ENCODE results near the gene LGI2. TPM values are rescaled to one million over a fixed set of nuclear protein-coding genes. Genes with fewer than 3 reads are reported as not detected.

Gene LGI2
- polyA plus RNA-seq, 1 donor (not counting 4 experiments of a cell fraction or from before 2014, with no cell fraction given), result 0.69 TPM

DNA sequence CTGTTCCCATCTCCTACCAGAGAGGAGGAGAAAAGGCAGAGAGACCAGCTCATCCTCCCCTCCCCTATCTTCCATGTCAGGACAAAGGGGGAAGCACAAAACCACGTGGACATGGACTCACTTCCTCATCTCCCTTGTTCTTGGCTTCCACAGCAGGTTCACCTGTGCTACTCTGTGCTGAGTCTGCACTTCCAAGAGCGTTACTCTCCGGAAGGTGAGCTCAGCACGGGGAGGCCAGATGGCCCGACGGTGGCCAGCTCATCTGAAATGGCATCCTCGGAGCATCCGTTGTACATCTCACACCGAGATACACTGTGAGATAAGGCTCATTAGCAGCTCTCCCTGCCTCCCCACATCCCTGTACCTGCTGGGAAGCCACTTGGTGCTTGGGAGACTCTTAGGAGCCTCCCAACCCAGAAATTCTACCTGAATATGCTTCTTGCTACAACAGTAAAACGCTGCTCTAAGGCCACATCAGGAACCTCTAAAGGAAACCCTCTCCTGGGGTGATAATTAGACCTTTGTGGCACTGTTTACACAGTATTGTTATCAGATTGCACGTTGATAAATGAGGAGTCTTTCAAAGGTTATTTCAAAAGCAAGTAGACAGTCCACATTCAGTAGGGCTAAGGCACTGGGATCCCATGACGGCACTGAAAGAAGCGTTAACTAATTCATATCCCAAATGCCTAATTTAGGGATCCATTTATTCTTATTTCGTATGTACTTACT is 19.4 kb downstream of the LGI2 start:
- Histone ChIP-seq H3K4me2 (ENCODE audit: control insufficient read depth, extremely low read depth, insufficient read depth, low read depth, low read length) (no peak overlapping the region), H3K27me3 (ENCODE audit: control insufficient read depth, extremely low read depth, insufficient read depth, low read length) (peaks cover 12% of the 10 kb centered on the region), H3K4me1 (ENCODE audit: control insufficient read depth, extremely low read depth, insufficient read depth, low read length) (no peaks in the 10 kb centered on the region), H4K20me1 (ENCODE audit: control insufficient read depth, extremely low read depth, insufficient read depth, low read length) (no peaks in the 10 kb centered on the region), H3K79me2 (ENCODE audit: control insufficient read depth, insufficient read depth, low read length) (no peaks in the 10 kb centered on the region), H2AFZ (ENCODE audit: control insufficient read depth, low read length) (no peak overlapping the region), H3K9me3 (ENCODE audit: control insufficient read depth, low read depth, low read length) (no peaks in the 10 kb centered on the region), H3K4me3 (ENCODE audit: control insufficient read depth in 2 of 3, extremely low read depth in 1 of 3, insufficient read depth in 2 of 3, low read depth in 1 of 3, low read length in 3 of 3) (no peak overlapping the region), H3K9me1 (ENCODE audit: control insufficient read depth, extremely low read depth, insufficient read depth, low read length) (no peaks in the 10 kb centered on the region), H3K27ac (ENCODE audit: control insufficient read depth, insufficient read depth, low read length) (no peak overlapping the region), H3K9ac (ENCODE audit: control insufficient read depth, extremely low read depth, insufficient read depth, low read length) (no peak overlapping the region), H3K36me3 (ENCODE audit: control insufficient read depth in 2 of 2, extremely low read depth in 1 of 2, insufficient read depth in 2 of 2, low read length in 2 of 2) (no peaks in the 10 kb centered on the region)
- FAIRE-seq (no peak), DNase-seq (ENCODE audit: low read depth, low spot score) (no peak)
- dilution Hi-C loops (cut with MboI; ENCODE audit: extremely low pct_ligation_motif_present, low sequenced_read_pairs), result no loop called here
- TF ChIP-seq, protein P1, sequence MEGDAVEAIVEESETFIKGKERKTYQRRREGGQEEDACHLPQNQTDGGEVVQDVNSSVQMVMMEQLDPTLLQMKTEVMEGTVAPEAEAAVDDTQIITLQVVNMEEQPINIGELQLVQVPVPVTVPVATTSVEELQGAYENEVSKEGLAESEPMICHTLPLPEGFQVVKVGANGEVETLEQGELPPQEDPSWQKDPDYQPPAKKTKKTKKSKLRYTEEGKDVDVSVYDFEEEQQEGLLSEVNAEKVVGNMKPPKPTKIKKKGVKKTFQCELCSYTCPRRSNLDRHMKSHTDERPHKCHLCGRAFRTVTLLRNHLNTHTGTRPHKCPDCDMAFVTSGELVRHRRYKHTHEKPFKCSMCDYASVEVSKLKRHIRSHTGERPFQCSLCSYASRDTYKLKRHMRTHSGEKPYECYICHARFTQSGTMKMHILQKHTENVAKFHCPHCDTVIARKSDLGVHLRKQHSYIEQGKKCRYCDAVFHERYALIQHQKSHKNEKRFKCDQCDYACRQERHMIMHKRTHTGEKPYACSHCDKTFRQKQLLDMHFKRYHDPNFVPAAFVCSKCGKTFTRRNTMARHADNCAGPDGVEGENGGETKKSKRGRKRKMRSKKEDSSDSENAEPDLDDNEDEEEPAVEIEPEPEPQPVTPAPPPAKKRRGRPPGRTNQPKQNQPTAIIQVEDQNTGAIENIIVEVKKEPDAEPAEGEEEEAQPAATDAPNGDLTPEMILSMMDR (optimal IDR thresholded peaks at IDR 0.05 in 1 of 3, IDR thresholded peaks at IDR 0.05 in 1 of 3, conservative IDR thresholded peaks at IDR 0.05 in 1 of 3; ENCODE audit: extremely low read depth in 1 of 3, insufficient read depth in 2 of 3, low read length in 3 of 3), result no peak
- no peak for TF ChIP-seq EZH2 (IDR thresholded peaks at IDR 0.05; ENCODE audit: low read length)

DNA sequence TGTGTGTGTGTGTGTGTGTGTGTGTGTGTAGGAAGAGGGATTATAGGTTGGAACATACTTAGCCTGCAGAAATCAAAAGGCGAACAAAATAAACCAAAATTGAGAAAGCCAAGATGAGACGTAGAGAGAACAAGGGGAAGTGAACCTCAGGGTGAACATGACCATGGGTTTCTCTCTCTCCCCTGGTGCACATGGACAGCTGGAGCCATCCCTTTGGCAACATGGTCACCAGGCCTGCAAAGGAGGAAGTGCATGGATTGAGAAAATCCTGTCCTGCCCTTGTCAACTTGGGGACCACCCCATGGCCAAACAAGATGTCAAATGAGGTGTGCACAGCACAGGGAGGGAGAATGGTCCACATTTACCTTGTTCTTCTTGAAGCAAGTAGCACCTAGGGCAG is 23.1 kb downstream of the LGI2 start:
- Histone ChIP-seq H3K36me3 (ENCODE audit: control insufficient read depth in 2 of 2, extremely low read depth in 1 of 2, insufficient read depth in 2 of 2, low read length in 2 of 2) (no peaks in the 10 kb centered on the region), H4K20me1 (ENCODE audit: control insufficient read depth, extremely low read depth, insufficient read depth, low read length) (no peaks in the 10 kb centered on the region), H3K27me3 (ENCODE audit: control insufficient read depth, extremely low read depth, insufficient read depth, low read length) (peaks cover 4% of the 10 kb centered on the region), H3K79me2 (ENCODE audit: control insufficient read depth, insufficient read depth, low read length) (no peaks in the 10 kb centered on the region), H3K4me3 (ENCODE audit: control insufficient read depth in 2 of 3, extremely low read depth in 1 of 3, insufficient read depth in 2 of 3, low read depth in 1 of 3, low read length in 3 of 3) (no peak overlapping the region), H3K9me1 (ENCODE audit: control insufficient read depth, extremely low read depth, insufficient read depth, low read length) (no peaks in the 10 kb centered on the region), H3K27ac (ENCODE audit: control insufficient read depth, insufficient read depth, low read length) (no peak overlapping the region), H2AFZ (ENCODE audit: control insufficient read depth, low read length) (no peak overlapping the region), H3K9me3 (ENCODE audit: control insufficient read depth, low read depth, low read length) (no peaks in the 10 kb centered on the region), H3K4me1 (ENCODE audit: control insufficient read depth, extremely low read depth, insufficient read depth, low read length) (no peaks in the 10 kb centered on the region), H3K4me2 (ENCODE audit: control insufficient read depth, extremely low read depth, insufficient read depth, low read depth, low read length) (no peak overlapping the region), H3K9ac (ENCODE audit: control insufficient read depth, extremely low read depth, insufficient read depth, low read length) (no peak overlapping the region)
- dilution Hi-C loops (cut with MboI; ENCODE audit: extremely low pct_ligation_motif_present, low sequenced_read_pairs), result no loop called here
- FAIRE-seq (no peak), DNase-seq (ENCODE audit: low read depth, low spot score) (no peak)
- TF ChIP-seq EZH2 (IDR thresholded peaks at IDR 0.05; ENCODE audit: low read length), result no peak
- TF ChIP-seq, protein P1 (optimal IDR thresholded peaks at IDR 0.05 in 1 of 3, IDR thresholded peaks at IDR 0.05 in 1 of 3, conservative IDR thresholded peaks at IDR 0.05 in 1 of 3; ENCODE audit: extremely low read depth in 1 of 3, insufficient read depth in 2 of 3, low read length in 3 of 3), result no peak
